H4 (cell line): Measurements from ENCODE around the gene FOXO3. TPM values are rescaled to one million over a fixed set of nuclear protein-coding genes. Genes with fewer than 3 reads are reported as not detected.

Experiments
- DNase-seq: peaks from one replicate; pipeline ENCODE4 v3.0.0-alpha.2; 2015; ENCODE audit warnings: low spot score
- total RNA-seq: library from RNA; depleted of rRNA; stranded (reverse); fragments of >200 nt; shearing (Covaris generic); gene quantifications from 2 replicates; pipeline ENCODE4 v1.2.3, GENCODE V29; 2014

FOXO3 gene
- total RNA-seq, 1 experiment from 2014 or later: 7.2 TPM

- no peak for DNase-seq
These were observed 33.9 kb downstream of the FOXO3 start for GRCh38 chr6:108594640-108595039.

- no peak for DNase-seq
These were observed 36.2 kb downstream of the FOXO3 start for GRCh38 chr6:108596956-108597355.

- DNase-seq: no peak
These were observed 37.0 kb downstream of the FOXO3 start for GRCh38 chr6:108597572-108598304.

- no peak for DNase-seq
These were observed 37.7 kb downstream of the FOXO3 start for GRCh38 chr6:108598305-108598863.

- no peak for DNase-seq
These were observed 43.4 kb downstream of the FOXO3 start for GRCh38 chr6:108604156-108604555.

GRCh38 chr6:108606250-108606690 lies 45.6 kb downstream of the FOXO3 start:
- DNase-seq: no peak

- DNase-seq: no peak
These were observed 47.9 kb downstream of the FOXO3 start for GRCh38 chr6:108608453-108609275.

GRCh38 chr6:108609276-108609769 lies 48.6 kb downstream of the FOXO3 start:
- no peak for DNase-seq

- DNase-seq: no peak
These were observed 49.6 kb downstream of the FOXO3 start for GRCh38 chr6:108610270-108610839.

GRCh38 chr6:108610957-108611586 lies 50.4 kb downstream of the FOXO3 start:
- DNase-seq: no peak

- DNase-seq: no peak
These were observed 52.1 kb downstream of the FOXO3 start for GRCh38 chr6:108612852-108613251.

GRCh38 chr6:108616544-108616943 lies 55.8 kb downstream of the FOXO3 start:
- DNase-seq: no peak

GRCh38 chr6:108616973-108617372 lies 56.3 kb downstream of the FOXO3 start:
- no peak for DNase-seq

- DNase-seq: no peak
These were observed 58.0 kb downstream of the FOXO3 start for GRCh38 chr6:108618623-108619152.

GRCh38 chr6:108619431-108620197 lies 58.9 kb downstream of the FOXO3 start:
- no peak for DNase-seq

GRCh38 chr6:108621117-108621516 lies 60.4 kb downstream of the FOXO3 start:
- DNase-seq: peak; percentile 3

GRCh38 chr6:108622641-108623298 lies 62.1 kb downstream of the FOXO3 start:
- DNase-seq: peak; percentile 8

GRCh38 chr6:108623995-108624394 lies 63.3 kb downstream of the FOXO3 start:
- DNase-seq: no peak

GRCh38 chr6:108625581-108625980 lies 64.9 kb downstream of the FOXO3 start:
- no peak for DNase-seq

GRCh38 chr6:108626777-108627176 lies 66.1 kb downstream of the FOXO3 start:
- no peak for DNase-seq
